SKM-1 treated with dmso at 0.1 percent for 144 hours (cell line): Measurements from ENCODE around the gene HOXD4.

Experiments used
- DNase-seq: peaks from one replicate; lab custom pipeline; 2025; ENCODE audit not compliant: unreplicated experiment; lab: John Stamatoyannopoulos, UW

The HOXD4 gene

GRCh38 chr2:176170602-176171305, 19.4 kb downstream of the HOXD4 start:
- DNase-seq: no peak

GRCh38 chr2:176171351-176172006, 20.1 kb downstream of the HOXD4 start:
- no peak for DNase-seq

- DNase-seq: no peak
These were observed 20.9 kb downstream of the HOXD4 start for GRCh38 chr2:176172007-176172894.

GRCh38 chr2:176172895-176173566, 21.7 kb downstream of the HOXD4 start:
- DNase-seq: no peak

- DNase-seq: no peak
These were observed 22.4 kb downstream of the HOXD4 start for GRCh38 chr2:176173567-176174381.

- DNase-seq: no peak
These were observed 23.1 kb downstream of the HOXD4 start for GRCh38 chr2:176174382-176174823.

- DNase-seq: no peak
These were observed 23.7 kb downstream of the HOXD4 start for GRCh38 chr2:176174824-176175708.

- DNase-seq: no peak
These were observed 24.6 kb downstream of the HOXD4 start for GRCh38 chr2:176175709-176176607.

- no peak for DNase-seq
These were observed 26.3 kb downstream of the HOXD4 start for GRCh38 chr2:176177580-176178037.

- no peak for DNase-seq
These were observed 26.8 kb downstream of the HOXD4 start for GRCh38 chr2:176178038-176178756.

GRCh38 chr2:176178757-176179295, 27.5 kb downstream of the HOXD4 start:
- no peak for DNase-seq

GRCh38 chr2:176181551-176181950, 30.2 kb downstream of the HOXD4 start:
- DNase-seq: no peak

GRCh38 chr2:176182671-176183070, 31.3 kb downstream of the HOXD4 start:
- DNase-seq: no peak

- no peak for DNase-seq
These were observed 33.4 kb downstream of the HOXD4 start for GRCh38 chr2:176184749-176185148.

GRCh38 chr2:176186024-176186423, 34.7 kb downstream of the HOXD4 start:
- DNase-seq: no peak

- no peak for DNase-seq
These were observed 36.0 kb downstream of the HOXD4 start for GRCh38 chr2:176187200-176187898.
